HG03103 (cell line): ENCODE data around the gene FARP1.

Experiments used
- ATAC-seq: cut with Tn5 transposase; IDR thresholded peaks from one replicate; pipeline ENCODE4 v1.9.1; 2021; ENCODE audit warnings: low read depth; ENCODE audit not compliant: unreplicated experiment

The FARP1 gene

GRCh38 chr13:98142380-98143156 is at the start of gene FARP1:
FARP1 (plus strand) TSS chr13:98143094; CDS start chr13:98213243, 70,149 bp downstream.
- peak; percentile 64 for ATAC-seq

GRCh38 chr13:98094678-98095266 is 48.1 kb upstream of the FARP1 start:
- no peak for ATAC-seq

GRCh38 chr13:98096059-98096458 is 46.8 kb upstream of the FARP1 start:
- no peak for ATAC-seq

- ATAC-seq = no peak
Observed at GRCh38 chr13:98097749-98098148, 45.1 kb upstream of the FARP1 start.

GRCh38 chr13:98098516-98098915 is 44.4 kb upstream of the FARP1 start:
- no peak for ATAC-seq

GRCh38 chr13:98099627-98100026 is 43.3 kb upstream of the FARP1 start:
- ATAC-seq = no peak

- ATAC-seq = no peak
Observed at GRCh38 chr13:98100481-98100880, 42.4 kb upstream of the FARP1 start.

GRCh38 chr13:98103531-98103930 is 39.4 kb upstream of the FARP1 start:
- no peak for ATAC-seq

- ATAC-seq = no peak
Observed at GRCh38 chr13:98103942-98104880, 38.7 kb upstream of the FARP1 start.

- no peak for ATAC-seq
Observed at GRCh38 chr13:98105929-98106336, 37.0 kb upstream of the FARP1 start.

GRCh38 chr13:98108341-98108740 is 34.6 kb upstream of the FARP1 start:
- ATAC-seq = no peak

GRCh38 chr13:98109226-98109853 is 33.6 kb upstream of the FARP1 start:
- no peak for ATAC-seq

- ATAC-seq = no peak
Observed at GRCh38 chr13:98110749-98111148, 32.1 kb upstream of the FARP1 start.

GRCh38 chr13:98111168-98112098 is 31.5 kb upstream of the FARP1 start:
- no peak for ATAC-seq

GRCh38 chr13:98112456-98112855 is 30.4 kb upstream of the FARP1 start:
- no peak for ATAC-seq

GRCh38 chr13:98118865-98119264 is 24.0 kb upstream of the FARP1 start:
- no peak for ATAC-seq

- no peak for ATAC-seq
Observed at GRCh38 chr13:98123176-98123575, 19.7 kb upstream of the FARP1 start.

- no peak for ATAC-seq
Observed at GRCh38 chr13:98129059-98129746, 13.7 kb upstream of the FARP1 start.

- peak; percentile 94 for ATAC-seq
Observed at GRCh38 chr13:98133946-98134345, 8.9 kb upstream of the FARP1 start.
